GM23338 (cell line): ENCODE measurements around the gene OVCH1.

ENCODE experiments used
- CREB1 ChIP-seq: fragments of 250-450 bp; sonication (Bioruptor Pico); IDR thresholded peaks from 2 replicates; pipeline ENCODE4 v1.5.0; 2020; ENCODE audit warnings: low read depth, mild to moderate bottlenecking, moderate library complexity
- EZH2phosphoT487 ChIP-seq: fragments of 200-600 bp; sonication (generic); IDR thresholded peaks from one replicate; pipeline ENCODE4 v1.8.1; 2018; ENCODE audit warnings: antibody characterized with exemption; ENCODE audit not compliant: unreplicated experiment
- POLR2AphosphoS5 ChIP-seq: IDR thresholded peaks from 2 replicates; pipeline ENCODE4 v1.6.1; 2016; ENCODE audit warnings: antibody characterized with exemption, low read depth
- TF ChIP-seq, protein P1 (sequence below), 2 experiments: fragments of 200-600 bp in 1 of 2; sonication (generic) in 1 of 2; conservative IDR thresholded peaks; 2 replicates each; pipeline versions ENCODE4 v1.5.1 to v1.6.1; 2016 to 2017; ENCODE audit warnings: antibody characterized with exemption in 2 of 2, low read depth in 2 of 2, mild to moderate bottlenecking in 2 of 2, moderate library complexity in 1 of 2

DNA sequence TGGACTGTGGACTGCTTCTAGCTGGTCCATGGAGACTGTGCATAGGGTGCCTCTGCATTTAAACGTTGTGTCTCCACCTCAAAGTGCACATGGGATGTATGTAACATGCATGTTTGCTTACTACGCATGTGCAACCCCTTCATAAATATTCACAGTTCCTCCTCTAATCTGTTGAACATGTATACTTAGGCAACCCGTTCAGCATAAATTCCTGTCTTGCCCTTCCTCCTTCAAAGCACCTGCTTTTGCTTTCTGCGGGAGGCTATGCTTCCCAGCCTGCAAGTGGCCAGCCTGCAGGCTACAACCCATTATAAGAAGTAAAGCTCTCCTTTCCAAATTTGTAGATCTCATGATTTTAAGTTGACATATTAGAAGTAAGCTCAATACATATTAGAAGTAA is 33.0 kb upstream of the OVCH1 start:
- TF ChIP-seq CREB1 (CRISPR knock-in tag) (no peak), EZH2phosphoT487 (no peak), POLR2AphosphoS5 (no peak)
- TF ChIP-seq, protein P1, sequence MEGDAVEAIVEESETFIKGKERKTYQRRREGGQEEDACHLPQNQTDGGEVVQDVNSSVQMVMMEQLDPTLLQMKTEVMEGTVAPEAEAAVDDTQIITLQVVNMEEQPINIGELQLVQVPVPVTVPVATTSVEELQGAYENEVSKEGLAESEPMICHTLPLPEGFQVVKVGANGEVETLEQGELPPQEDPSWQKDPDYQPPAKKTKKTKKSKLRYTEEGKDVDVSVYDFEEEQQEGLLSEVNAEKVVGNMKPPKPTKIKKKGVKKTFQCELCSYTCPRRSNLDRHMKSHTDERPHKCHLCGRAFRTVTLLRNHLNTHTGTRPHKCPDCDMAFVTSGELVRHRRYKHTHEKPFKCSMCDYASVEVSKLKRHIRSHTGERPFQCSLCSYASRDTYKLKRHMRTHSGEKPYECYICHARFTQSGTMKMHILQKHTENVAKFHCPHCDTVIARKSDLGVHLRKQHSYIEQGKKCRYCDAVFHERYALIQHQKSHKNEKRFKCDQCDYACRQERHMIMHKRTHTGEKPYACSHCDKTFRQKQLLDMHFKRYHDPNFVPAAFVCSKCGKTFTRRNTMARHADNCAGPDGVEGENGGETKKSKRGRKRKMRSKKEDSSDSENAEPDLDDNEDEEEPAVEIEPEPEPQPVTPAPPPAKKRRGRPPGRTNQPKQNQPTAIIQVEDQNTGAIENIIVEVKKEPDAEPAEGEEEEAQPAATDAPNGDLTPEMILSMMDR (conservative IDR thresholded peaks at IDR 0.05; ENCODE audit: low read depth in 2 of 2), result no peak
